Activated T-cell treated with anti-CD3 and anti-CD28 coated beads for 1 hour (primary cell): ENCODE measurements around the gene RGL4.
"Not testable (repeated sequence)": the region's sequence is repeated elsewhere in the genome, so short reads cannot be mapped to it uniquely, and the experiment has no call there.

Experiments
- DNase-seq: peaks from one replicate; pipeline ENCODE4 v3.0.0-alpha.2; 2020; ENCODE audit warnings: low read depth

Gene RGL4

GRCh38 chr22:23698673-23699235 lies 7.9 kb downstream of the RGL4 start:
- no peak for DNase-seq

DNA sequence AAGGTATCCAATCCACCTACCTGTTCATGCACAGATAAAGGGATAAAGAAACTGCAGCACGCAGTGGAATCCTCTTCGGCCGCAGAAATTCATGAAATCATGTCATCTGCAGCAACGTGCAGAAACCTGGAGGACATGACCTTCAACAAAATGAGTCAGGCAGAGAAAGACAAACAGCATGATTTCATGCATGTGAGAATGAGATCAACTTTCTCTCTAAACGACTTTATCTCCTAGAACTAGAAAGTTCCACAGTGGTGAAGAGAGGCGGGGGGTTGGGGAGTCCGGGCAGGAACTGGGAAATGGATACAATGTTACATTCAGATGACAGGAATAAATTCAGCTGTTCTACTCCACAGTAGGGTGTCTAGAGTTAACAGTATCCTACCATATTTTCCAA lies 9.9 kb downstream of the RGL4 start:
- no peak for DNase-seq

- no peak for DNase-seq
These were observed 13.2 kb downstream of the RGL4 start for GRCh38 chr22:23704062-23704461.

- DNase-seq = no peak
These were observed 14.0 kb downstream of the RGL4 start for GRCh38 chr22:23704829-23705228.

DNA sequence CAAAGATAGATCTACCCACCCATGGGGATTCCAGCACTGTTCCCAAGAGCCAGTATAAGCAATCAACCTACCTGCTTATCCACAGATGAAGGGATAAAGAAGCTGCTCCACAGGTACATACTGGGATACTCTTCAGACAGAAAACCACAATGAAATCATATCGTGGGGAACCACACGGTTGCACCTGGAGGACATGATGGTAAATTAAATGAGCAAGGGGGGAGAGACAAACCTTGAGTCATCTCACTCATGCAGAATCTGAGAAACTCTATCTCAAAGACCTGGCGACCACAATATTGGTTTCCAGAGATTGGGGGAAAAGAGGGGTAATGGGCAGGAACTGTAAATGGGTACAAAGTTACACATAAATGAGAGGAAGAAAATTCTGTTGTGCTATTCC lies 14.5 kb downstream of the RGL4 start:
- no peak for DNase-seq

- no peak for DNase-seq
These were observed 17.5 kb downstream of the RGL4 start for GRCh38 chr22:23708270-23708669.

- no peak for DNase-seq
These were observed 18.3 kb downstream of the RGL4 start for GRCh38 chr22:23709107-23709506.

DNA sequence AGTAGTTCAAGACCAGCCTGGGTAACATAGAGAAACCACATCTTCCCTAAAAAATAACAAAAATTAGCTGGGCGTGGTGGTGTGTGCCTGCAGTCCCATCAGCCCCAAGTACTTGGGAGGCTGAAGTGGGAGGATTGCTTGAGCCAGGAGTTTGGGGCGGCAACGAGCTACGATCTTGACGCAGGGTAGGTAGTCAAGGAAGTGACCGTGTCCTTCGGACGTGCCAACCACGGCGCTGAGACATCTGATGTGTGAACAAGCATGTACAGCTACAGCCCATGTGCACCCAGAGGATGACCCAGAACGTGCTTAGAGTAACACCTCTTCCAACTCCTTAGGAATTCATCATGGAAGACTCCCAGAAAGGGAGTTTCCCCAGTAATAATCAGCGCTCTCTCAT lies 21.4 kb downstream of the RGL4 start:
- no peak for DNase-seq

DNA sequence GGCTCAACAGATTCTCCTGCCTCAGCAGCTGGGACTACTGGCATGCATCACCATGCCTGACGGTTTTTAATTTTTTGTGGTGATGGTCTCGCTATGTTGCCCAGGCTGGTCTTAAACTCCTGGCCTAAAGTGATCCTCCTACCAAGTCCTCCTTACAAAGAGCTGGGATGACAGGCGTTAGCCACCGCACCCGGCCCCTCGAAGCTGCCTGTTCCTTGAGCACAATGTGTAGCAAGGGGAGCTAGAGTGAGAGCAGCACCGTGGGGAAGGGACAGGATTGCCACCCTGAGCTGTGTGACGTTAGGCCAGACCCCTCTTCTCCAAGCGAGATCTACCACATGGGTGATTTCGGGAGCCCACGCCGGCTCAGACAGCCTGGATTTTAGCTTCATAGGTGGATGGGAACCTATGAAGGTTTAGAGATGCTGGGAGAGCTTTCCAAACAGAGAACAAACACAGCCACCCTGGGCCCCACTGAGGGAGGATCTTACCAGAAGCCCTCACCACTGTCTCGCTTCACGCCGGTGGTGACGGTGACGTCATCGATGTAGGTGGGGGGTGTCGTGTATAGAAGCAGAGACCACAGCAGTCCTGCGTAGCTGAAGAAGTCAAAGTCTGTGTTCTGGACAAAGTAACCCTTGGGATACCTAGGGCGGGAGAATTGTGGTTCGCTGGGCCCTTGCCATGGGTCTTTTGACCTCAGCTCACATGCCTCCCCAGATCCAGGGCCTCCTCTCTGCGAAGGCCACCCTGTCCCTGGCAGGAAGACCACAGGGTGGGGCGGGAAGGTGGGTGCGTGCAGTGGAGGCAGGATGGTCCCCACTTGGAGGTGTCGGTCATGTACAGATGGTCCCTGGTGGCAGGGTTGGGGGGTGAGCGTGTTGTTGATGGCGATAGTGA lies 23.1 kb downstream of the RGL4 start:
- DNase-seq = no peak

DNA sequence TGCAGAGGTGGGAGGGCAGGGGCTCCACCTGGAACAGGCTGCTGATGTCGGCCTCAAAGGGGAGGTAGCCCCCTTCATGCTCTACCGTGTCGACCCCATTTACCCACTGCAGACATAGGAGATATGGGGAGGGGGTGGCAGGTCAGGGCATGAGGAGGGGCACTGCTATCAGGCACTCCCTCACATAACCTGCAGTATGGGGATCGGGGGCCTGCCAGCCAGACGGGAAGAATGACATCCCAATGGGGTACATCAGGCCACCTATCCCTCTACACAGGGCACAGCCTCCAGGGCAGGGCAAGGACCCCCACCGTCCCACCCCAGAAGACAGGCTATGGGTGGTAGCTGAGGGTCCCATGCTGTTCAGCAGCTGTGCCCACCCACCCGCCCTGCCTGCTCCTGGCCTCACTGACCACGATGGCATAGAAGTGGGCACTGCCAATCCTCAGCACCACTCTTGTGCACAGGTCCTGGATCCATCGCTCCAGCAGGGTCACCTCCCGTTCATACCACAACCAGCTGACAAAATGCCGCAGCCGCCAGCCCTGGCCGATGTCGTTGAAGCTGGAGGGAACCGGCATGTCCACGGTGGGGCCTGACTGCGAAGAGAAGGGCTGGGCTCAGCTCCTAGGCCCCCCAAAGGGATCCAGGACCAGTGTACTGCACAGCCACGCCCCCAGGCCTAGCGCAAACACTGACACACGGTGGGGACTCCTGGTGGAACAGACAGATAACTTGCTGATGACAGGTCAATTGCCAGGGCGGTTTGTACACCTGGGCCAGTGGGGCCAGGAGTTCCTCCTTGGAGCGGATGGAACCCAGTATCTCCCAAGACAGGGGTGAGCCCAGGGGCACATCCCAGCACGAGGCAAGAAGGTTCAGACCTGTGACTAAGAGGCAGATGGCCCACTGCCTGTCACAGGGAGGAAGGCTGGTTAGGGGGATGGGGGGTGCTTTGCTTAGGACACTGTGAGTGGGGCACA lies 24.1 kb downstream of the RGL4 start:
- no peak for DNase-seq

DNA sequence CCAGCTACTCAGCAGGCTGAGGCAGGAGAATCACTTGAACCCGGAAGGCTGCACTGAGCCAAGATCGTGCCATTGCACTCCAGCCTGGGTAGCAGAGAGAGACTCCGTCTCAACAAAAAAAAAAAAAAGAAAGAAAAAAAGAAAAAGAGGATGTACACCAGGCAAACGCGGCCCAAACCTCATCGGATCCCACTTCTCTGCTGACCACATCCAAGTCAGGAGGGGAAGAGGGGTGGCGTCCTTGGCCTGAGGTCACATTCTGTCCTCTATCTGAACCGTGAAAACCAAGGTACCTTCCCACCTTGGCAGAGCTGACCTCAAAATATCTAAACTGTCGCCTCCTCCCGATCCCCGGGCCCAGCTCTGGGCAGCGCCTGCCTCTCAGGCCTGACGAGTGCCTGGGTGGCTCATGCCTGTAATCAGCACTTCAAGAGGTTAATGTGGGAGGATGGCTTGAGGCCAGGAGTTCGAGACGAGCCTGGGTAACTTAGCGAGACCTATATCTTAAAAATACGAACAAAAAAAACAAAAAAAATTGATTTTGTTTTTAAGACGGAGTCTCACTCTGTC lies 25.1 kb downstream of the RGL4 start:
- no peak for DNase-seq

GRCh38 chr22:23716811-23717801 lies 26.3 kb downstream of the RGL4 start:
- DNase-seq = peak; percentile 70

GRCh38 chr22:23718371-23719165 lies 27.8 kb downstream of the RGL4 start:
- DNase-seq = no peak

DNA sequence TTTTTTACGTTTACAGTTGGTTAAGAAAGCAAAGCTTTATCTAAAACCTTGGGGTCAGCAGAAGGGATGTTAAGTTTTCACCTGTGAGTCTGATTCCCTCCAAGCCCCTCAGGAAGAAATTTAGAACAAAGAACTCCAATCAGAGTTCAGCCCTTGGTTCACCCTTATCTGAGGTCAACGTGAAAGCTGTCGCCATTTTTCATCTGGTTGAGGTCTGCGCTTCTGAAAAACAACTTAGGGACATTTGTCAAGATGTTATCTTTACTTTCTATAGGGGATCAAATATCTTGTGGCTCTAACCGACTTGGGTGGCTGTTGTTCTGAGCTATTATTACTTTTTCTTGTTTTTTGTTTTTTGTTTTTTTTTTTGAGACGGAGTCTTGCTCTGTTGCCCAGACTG lies 30.0 kb downstream of the RGL4 start:
- no peak for DNase-seq

GRCh38 chr22:23722160-23722559 lies 31.3 kb downstream of the RGL4 start:
- DNase-seq = no peak

DNA sequence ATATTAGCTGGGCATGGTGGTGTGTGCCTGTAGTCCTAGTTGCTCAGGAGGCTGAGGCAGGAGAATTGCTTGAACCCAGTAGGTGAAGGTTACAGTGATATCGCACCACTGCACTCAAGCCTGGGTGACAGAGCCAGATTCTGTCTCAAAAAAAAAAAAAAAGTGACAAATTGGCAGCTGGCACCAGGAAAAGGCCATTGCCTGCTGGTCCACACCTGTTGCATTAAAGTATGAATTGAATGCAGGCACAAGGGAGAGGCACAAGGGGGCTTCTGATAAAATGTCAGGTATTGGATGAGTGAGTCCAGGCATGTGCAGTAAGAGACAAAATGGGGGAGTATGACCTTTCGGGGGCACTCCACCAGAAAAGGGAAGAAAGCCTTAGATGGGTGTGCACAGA lies 31.9 kb downstream of the RGL4 start:
- no peak for DNase-seq

- DNase-seq = not testable (repeated sequence)
These were observed 37.3 kb downstream of the RGL4 start for GRCh38 chr22:23728108-23728507.

GRCh38 chr22:23737696-23738095 lies 46.9 kb downstream of the RGL4 start:
- no peak for DNase-seq

DNA sequence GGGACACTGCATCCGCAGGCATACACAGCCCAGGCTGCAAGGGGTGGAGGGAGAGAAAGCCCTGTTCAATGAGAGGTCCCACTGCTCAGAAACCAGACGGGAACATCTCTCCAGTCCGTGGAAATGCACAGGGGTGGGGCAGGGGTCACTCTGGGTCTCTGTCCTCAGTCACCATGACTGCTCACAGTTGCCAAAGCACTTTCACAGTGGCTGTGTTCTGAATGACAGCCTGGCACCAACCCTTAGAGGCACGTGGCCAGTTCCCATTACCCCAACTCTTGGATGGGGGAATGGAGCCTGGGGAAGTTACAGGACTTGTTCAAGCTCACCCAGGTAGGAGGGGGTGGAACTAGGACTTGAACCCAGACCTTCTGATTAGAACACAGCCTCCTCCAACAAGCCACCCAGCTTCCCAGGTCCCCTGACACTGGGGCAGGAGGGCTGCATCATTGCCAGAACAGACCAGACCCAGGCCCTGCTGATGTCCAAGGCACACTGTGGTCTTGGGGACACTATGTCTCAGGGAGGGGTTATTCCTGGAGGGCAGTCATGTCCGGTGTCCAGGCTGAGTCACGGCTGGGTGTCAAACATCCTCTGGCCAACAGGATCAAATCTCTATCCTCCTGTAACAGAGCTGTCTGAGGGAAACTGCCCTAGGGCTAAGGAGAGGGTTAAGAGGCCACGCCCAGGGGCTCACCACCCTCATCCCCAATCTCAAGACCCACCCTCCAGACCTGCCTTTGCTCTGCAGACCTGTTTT lies 51.9 kb downstream of the RGL4 start:
- no peak for DNase-seq
